ENCODE data around the gene ZDHHC20.

GRCh38 chr13:21450936-21451335 lies 8.2 kb downstream of the ZDHHC20 start:
- TF ChIP-seq CTCF (IDR thresholded peaks at IDR 0.05), result no peak
- no peak for TF ChIP-seq POLR2A (IDR thresholded peaks at IDR 0.05)

Data from right lobe of liver (tissue), 4 donors.